GM18858 (cell line): ENCODE results near the gene OGN.

Source experiments
- ATAC-seq: cut with Tn5 transposase; IDR thresholded peaks from one replicate; pipeline ENCODE4 v1.9.1; 2021; ENCODE audit not compliant: unreplicated experiment

OGN gene

DNA sequence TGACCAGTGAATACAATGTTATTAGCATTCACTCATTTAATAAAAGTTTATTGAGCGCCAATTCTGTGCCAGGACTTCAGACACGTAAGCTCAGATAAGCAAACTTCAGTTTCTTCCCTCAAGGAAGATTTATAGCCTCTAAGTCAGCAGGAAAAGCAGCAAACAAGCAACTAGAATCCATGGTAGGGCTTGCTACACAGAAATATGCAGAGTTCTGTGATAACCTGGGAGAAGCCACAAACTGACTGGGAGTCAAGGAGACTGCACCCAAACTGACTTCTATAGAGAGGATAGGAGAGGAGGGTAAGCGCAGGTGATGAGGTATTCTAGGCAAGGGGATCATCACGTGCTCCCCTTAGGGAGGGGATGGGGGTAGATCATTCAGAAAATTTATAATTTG is 1.4 kb upstream of the OGN start:
- ATAC-seq = no peak

DNA sequence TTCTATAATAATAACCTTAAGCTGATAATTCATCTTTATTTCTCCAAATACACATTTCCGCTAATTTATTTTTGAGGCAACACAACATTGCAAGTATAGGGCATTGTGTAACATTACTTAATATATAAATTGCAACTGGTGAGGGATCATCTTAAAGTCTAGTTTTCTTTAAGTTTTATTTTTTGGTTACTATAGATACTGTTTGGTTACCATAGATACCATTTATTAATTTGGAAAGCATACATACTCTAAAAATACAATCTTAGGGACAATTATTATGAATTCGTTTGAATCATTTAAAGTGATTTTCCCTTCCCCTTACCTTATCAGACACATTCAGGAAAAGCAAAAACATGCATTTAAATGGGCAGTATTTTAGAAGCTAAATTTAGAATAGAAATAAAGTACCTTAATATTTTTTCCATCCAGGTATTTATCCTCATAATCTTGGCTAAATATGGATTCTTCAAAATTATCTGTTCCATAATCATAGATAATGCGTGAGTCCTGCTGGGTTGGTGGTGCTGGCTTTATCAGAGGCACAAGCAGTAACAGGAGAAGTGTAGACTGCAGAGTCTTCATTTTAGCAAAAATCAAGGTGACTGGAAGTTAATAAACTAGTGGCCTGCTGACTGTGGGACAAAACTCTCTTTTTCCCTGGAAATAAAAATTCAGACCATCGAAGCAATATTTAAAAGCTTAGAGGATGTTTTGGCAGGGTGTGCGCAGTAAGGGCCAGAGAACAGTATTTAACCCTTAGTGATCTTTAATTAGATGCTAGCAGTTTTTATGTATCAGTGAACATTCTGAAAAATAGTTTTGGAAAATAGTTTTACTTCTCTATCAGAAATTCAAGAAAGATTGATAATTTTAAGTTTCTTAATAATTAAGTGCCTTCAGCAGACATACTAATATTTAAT is 1.3 kb downstream of the OGN start:
- ATAC-seq = no peak

DNA sequence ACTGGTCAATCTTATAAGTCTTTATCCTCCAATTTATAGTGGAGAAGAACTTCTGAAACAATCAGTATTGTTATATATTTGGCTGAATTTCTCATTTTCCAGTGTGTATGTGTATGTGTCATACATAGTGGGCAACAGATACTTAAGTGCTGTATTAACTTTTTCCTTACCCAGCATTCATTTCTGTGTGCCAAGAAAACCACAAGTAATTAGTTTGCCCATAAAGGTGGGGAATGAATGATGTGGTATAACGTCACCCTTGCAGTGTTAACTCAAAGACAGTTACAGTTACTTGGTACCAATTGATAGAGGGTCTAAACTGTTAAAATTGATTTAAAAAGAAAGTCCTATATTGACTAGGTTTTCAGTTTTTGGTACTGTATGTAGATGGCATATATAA is 2.0 kb downstream of the OGN start:
- ATAC-seq = no peak

DNA sequence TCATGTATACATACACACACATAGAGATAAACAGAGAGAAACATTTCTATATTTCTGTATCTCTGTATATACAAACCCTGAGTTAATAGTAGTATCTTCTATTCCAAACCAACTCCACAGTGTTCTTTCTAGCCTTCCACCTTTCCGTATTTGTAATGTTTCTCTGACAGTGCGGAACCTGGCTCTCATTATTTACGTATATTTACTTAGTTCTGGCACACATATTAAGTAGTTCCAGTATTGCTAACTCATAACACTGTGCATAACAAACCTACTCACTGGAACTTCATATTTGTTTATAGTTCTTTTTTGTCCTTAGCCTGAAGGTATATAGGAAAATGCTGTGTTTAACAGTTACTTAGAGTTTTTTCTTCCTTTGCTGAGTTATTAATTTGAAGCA is 6.5 kb downstream of the OGN start:
- ATAC-seq = no peak

DNA sequence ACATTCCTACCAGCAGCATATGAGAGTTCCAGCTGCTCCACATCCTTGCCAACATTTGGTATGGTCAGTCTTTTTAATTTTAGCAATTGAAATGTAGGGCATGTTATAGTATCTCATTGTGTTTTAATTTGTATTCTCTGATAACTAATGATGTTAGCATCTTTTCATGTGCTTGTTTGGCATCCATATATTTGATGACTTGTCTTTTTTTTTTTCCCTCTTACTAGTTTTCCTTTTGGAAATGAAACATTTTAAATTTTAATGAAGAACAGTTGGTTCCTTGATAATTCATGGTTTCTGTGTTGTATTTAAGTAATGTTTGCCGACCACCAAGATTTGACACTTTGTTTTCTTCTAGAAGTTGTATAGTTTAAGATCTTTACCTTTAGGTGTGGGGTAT is 8.8 kb downstream of the OGN start:
- no peak for ATAC-seq

DNA sequence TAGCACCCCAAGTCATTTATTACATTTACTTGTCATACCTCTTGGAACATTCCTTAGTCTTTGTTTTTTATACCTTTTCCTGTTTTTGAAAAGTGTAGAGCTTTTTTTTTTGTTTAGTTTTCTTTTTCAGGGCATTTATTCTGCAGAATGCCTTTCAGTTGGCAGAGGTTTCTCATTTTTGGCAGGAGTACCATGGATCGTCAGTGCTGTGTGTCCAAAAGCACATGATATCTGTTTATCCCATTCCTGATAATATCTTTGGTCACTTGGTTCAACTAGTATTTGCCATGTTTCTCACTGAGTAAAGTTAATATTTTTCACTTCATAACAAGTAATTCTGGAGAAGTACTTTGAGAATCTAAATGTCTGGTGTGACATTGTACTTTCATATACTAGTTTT is 10.7 kb downstream of the OGN start:
- no peak for ATAC-seq

DNA sequence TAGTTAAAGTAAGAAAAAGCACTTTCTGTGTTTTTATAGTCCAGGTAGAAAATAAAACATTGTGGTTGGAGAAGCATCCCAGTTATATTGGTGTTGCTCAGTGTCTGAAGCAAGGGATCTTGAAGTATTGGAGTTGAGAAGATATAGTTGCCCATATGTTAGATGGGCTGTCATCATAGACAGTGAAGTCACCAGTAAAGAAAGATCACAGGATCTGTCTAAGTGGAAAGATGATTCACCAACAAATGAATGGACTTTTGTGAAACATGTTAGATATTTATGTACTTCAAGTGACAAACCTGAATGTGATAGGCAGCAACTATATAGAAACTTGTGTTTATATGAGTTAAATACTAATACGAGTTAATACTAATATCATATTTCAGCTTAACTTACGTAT is 11.7 kb downstream of the OGN start:
- ATAC-seq = no peak

DNA sequence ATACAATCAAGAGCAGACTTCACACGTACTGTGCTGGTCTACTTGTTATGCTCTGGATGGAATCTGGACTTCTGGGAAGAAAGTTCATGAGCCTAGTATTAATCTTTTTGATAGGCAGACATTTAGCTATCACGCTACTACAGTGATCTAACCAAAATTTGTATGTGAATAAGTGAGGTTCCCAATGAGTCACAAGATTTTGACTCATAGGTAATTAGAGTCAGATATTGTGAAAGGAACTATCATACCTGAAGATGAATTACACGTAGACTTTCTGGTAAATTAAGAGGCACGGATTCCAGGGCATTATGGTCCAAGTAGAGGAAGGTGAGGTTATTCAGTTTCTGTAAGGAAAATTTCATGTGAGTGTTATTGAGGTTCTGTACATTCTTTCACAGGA is 18.4 kb downstream of the OGN start:
- no peak for ATAC-seq

DNA sequence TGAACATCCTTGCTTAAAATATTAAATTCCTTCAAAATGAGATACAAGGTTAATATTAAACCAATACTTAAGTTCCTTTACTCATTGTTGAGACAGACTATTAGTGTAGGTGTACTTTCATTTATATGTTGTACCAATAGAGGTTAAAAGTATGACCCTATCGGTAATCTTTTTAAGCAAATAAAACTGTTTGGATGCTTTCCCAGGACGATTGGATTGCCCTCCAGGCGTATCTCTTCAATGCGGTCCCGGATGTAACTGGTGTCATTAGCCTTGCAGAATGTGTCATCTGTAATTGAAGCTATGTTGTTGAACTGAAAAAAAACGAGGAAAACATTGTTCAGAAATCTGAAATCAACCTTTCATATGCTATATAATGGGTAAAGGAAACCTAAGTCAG is 18.9 kb downstream of the OGN start:
- no peak for ATAC-seq

DNA sequence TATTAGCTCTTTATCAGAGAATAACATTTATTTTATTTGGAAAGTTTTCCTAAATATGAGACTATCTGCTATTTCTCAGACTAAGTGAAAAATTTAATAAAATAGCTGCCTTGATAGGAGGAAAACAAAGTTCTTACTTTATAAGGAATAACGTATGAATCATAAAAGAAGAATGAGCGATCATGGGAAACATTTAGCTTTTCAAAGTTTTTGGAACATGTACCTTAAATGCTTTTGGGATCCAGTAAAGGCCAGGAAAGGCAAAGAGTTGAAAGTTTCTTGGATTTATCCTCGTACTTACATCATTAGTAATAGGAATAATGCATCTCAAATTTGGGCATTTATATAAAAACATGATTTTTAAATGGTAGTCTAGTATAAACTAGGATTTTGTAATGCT is 19.4 kb downstream of the OGN start:
- ATAC-seq = no peak

DNA sequence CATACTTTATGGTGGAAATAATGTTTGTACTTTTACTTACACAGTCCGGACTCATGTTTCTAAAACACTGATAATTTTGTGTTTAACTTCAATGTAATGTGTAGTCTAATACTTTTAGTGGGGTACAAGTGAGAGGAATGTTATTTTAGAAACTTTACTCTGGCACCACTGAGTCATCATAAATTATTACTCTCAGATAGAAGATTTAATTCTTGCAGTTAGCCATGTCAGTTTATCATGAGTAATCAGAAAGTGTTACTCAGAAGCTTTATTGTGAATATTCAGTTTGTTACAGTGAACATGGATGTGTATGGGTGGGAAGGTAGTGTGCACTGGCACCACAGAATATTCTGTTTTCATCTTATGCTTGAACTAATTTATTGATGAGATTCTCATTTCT is 20.0 kb downstream of the OGN start:
- ATAC-seq = no peak

DNA sequence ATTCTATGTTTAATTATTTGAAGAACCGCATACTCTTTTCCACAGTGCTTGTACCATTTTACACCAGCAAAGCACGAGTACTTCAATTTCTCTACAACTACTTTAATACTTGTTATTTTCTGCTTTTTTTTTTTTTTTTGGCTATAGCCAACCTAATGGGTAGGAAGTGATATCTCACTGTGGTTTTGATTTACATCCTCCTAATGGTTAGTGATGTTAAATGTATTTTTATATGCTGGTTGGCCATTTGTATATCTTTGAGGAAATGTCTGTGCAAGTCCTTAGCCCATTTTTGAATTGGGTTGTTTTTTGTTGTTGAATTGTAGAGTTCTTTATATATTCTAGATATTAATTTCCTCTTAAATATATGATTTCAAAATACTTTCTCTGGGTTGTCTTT is 22.6 kb downstream of the OGN start:
- ATAC-seq = no peak

DNA sequence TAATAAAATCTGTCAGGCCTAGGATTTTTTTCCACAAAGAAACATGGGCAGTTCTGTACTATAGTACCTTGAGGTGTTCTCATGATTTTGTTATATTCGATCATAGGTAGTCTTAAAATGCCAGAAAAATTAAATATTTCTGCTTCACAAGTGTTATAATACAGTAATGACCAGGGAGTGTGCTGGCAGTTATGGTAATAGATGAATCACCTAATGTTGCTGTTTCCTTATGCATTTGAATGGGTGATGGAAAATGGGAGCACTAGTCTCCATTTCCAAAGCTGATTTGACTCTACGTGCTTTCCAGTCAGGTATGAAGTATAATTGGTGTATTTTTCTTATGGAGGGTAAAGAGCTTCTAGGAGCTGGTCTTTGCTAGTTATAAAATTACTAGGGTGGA is 23.8 kb downstream of the OGN start:
- no peak for ATAC-seq

DNA sequence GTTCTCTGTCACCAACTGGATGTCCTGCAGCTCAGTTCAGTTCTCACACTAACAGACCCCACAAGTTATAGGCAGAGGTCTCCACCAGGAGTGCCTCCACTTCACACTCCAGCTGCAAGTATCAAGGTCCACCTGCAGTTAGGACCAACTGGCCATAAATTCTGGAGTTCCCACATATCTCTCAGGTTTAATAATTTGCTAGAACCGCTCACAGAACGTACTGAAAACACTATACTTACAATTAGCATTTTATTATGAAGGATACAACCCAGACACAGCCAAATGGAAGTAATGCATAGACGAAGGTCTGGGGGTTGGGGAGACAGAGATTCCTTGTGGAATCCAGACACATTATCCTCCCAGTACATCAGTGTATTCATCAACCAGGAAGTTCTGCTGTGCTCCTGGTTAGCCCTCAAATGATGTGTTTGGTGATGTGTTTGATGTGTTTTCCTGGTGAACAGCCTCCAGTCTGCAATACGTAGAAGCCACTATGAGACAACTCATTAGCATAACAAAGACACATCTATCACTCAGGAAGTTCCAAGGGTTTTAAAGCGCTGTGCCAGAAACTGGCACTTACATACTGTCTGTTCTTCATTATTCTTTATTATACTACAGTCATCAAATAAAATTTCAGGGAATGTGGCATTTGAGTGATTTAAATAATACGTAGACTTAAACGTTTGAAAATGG is 25.4 kb downstream of the OGN start:
- no peak for ATAC-seq

DNA sequence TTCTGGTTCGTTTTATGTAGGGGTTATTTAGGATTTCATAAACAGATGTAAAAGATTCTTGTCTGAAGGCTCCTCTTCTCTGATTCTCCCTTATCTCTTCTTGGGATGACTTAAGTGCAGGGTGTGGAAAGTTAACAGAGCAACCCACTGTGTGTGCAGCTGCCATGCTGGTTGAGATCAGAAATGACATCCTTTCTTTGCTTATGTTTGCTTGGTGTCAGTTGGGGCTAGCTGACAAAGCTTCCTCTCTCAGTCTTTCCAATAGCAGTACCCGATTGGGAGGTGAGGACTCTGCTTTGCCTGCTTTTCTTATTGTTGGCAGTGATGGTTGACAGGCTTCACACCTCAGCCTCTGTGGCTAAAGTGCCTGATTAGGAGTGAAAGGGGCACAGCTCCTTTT is 26.5 kb downstream of the OGN start:
- ATAC-seq = no peak

DNA sequence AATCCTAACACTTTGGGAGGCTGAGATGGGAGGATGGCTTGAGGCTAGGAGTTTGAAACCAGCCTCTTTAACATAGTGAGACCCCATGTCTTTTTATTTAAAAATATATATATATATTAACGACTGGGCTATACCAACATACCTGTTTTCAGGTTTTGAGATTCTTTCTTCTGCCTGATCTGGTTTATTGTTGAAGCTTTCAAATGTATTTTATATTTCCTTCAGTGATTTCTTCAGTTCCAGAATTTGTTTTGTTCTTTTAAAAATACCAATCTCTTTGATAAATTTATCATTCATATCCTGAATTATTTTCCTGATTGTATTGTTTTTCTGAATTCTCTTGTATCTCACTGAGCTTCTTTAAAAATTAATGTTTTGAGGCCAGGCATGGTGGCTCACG is 31.2 kb downstream of the OGN start:
- ATAC-seq = no peak

DNA sequence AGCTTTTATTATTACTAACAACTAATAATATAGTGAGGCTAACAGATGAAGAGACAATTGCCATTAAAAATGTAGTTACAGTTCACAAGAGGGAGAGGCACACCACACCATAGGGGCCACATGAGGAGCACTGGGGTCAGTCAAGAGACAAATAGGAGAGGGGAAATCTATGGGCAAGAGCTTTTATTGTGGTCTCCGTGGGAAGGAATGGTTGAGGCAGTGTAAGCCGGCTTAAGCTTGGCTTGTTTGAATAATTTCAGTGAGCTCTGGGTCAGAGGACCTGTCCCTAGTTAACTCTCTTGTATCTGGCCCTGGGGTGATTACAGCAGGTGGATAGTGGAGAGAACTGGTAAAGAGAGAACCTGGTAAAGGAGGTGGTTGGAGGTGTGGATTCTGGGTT is 35.3 kb downstream of the OGN start:
- no peak for ATAC-seq

DNA sequence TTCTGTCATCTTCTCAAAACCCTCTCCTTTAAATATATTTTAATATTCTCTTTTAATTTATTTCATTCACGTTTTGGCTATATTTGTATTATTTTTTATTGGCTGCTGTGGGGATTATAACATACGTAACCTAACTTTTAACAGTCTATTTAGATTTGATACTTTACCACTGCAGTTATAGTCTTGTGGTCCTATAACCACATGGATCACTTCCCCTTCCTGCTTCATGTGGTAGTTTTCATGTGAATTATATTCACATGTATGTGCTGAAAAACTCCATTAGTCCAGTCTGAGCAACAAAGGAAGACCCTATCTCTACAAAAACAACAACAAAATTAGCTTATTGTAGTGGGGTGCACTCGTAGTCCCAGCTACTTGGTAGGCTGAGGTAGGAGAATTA is 44.3 kb downstream of the OGN start:
- no peak for ATAC-seq

DNA sequence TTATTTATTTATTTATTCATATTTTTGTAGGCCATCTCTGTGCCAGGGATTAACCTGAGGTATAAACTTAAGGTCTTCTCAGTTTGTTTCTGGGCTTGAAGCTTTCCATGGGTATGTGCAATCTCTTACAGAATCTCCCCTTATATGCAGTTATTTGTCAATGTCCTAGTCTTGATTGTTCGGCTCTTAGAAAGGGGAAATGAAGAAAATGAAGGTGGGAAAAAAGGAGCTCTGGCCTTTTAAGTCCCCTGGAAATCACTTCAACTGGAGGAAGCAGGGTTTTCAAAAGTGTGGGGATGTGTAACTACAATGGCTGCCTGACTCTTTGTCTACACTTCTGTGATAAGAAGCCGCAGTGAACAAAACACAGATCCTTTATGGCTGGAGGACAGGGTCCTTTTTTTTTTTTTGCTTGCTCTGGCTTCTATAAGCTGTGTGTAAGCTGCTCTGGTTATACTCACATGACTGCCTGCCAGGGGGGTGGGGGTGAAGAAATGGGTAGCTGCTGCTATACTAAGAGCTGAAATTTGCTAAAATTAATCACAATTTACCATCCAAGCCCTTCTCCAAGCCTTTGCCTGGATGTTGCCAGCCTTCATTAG is 44.9 kb downstream of the OGN start:
- ATAC-seq = no peak

DNA sequence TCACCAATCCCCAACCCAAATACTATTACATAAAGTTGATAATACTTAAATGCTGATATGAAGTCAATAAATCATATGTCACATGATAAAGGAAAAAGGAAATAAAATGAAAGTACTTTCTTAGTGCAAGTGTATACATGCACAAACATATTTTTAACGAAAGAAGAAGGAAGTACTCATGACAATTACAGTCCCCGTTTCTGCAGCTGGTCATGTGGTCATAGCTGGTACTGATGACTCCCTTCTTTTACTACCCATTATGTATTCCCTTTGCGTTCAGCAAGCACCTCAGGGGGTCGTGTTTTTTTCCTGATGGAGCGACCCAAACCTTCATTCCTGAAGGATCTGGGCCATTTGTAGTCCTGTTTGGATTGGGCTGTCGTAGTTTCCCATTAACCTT is 51.3 kb downstream of the OGN start:
- no peak for ATAC-seq

DNA sequence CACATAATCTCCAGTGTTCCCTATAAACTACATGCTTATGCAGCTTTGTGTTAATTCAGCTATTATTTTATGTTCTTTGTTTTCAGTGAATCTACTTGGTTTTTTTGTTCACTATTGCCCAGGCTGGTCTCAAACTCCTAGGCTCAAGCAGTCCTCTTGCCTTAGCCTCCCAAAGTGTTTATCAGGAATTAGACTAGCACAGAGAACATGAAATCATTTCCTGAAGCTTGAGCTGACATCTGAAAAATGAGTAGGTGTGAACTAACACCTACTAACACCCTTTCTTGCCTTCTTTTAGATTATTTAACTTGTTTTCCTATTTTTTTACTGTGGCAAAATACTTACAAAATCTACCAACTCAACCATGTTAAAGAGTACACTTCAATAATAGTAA is 53.6 kb downstream of the OGN start:
- ATAC-seq = no peak
